Breast epithelium (tissue), 3 donors: Measurements from ENCODE around the gene FAT1.

Experiments used
- POLR2A ChIP-seq: fragments of 450-650 bp; IDR thresholded peaks from one replicate; pipeline ENCODE4 v1.6.1; 2016; ENCODE audit warnings: antibody characterized with exemption, mild to moderate bottlenecking, moderate library complexity
- TF ChIP-seq, protein P1 (sequence below), 3 donors: fragments of 450-650 bp; IDR thresholded peaks; one replicate each; pipeline ENCODE4 v1.5.1; 2016 to 2017; ENCODE audit warnings: antibody characterized with exemption in 3 of 3, mild to moderate bottlenecking in 3 of 3, moderate library complexity in 3 of 3

DNA sequence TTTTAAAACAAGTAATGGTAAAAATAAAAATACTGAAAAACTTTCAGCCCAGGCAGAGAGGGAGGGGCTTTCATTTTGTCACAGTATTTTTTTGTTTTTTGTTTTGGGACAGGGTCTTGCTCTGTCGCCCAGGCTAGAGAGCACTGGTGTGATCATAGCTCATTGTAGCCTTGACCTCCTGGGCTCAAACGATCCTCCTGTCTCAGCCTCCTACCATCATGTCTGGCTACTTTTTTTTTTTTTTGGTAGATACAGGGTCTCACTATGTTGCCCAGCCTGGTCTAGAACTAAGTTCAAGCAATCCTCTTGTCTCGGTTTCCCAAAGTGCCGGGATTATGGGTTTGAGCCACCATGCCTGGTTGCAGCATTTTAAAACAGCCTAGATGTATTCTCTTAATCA, 40.8 kb upstream of the FAT1 start:
- no peak for TF ChIP-seq POLR2A
- TF ChIP-seq, protein P1, sequence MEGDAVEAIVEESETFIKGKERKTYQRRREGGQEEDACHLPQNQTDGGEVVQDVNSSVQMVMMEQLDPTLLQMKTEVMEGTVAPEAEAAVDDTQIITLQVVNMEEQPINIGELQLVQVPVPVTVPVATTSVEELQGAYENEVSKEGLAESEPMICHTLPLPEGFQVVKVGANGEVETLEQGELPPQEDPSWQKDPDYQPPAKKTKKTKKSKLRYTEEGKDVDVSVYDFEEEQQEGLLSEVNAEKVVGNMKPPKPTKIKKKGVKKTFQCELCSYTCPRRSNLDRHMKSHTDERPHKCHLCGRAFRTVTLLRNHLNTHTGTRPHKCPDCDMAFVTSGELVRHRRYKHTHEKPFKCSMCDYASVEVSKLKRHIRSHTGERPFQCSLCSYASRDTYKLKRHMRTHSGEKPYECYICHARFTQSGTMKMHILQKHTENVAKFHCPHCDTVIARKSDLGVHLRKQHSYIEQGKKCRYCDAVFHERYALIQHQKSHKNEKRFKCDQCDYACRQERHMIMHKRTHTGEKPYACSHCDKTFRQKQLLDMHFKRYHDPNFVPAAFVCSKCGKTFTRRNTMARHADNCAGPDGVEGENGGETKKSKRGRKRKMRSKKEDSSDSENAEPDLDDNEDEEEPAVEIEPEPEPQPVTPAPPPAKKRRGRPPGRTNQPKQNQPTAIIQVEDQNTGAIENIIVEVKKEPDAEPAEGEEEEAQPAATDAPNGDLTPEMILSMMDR (IDR thresholded peaks at IDR 0.05): no peak
